Measurements from ENCODE around the gene CADM1.

Gene CADM1

GRCh38 chr11:115409116-115409670 is 95.0 kb downstream of the CADM1 start:
- no peak overlapping the region for H3K4me3 ChIP-seq (ENCODE audit: low read depth, low read length)
- in situ Hi-C loops (cut with HindIII; ENCODE audit: low sequenced_read_pairs): no loop called here
- no peak for TF ChIP-seq CTCF (IDR thresholded peaks at IDR 0.05; ENCODE audit: low read depth, low read length, missing control alignments)
- no peak for DNase-seq (ENCODE audit: low read depth)

GRCh38 chr11:115408036-115408921 is 95.9 kb downstream of the CADM1 start:
- DNase-seq (ENCODE audit: low read depth): peak; percentile 87
- TF ChIP-seq CTCF (IDR thresholded peaks at IDR 0.05; ENCODE audit: low read depth, low read length, missing control alignments): no peak
- no peak overlapping the region for H3K4me3 ChIP-seq (ENCODE audit: low read depth, low read length)
- in situ Hi-C loops (cut with HindIII; ENCODE audit: low sequenced_read_pairs): no loop called here

- in situ Hi-C loops (cut with HindIII; ENCODE audit: low sequenced_read_pairs): no loop called here
- no peak for TF ChIP-seq CTCF (IDR thresholded peaks at IDR 0.05; ENCODE audit: low read depth, low read length, missing control alignments)
- no peak for DNase-seq (ENCODE audit: low read depth)
- no peak overlapping the region for H3K4me3 ChIP-seq (ENCODE audit: low read depth, low read length)
Observed at GRCh38 chr11:115407496-115407895, 96.7 kb downstream of the CADM1 start.

- H3K4me3 ChIP-seq (ENCODE audit: low read depth, low read length): no peak overlapping the region
- in situ Hi-C loops (cut with HindIII; ENCODE audit: low sequenced_read_pairs): no loop called here
- no peak for TF ChIP-seq CTCF (IDR thresholded peaks at IDR 0.05; ENCODE audit: low read depth, low read length, missing control alignments)
- DNase-seq (ENCODE audit: low read depth): no peak
Observed at GRCh38 chr11:115406404-115406803, 97.8 kb downstream of the CADM1 start.

GRCh38 chr11:115398333-115399080 is 105.7 kb downstream of the CADM1 start:
- in situ Hi-C loops (cut with HindIII; ENCODE audit: low sequenced_read_pairs): no loop called here
- no peak for DNase-seq (ENCODE audit: low read depth)
- TF ChIP-seq CTCF (IDR thresholded peaks at IDR 0.05; ENCODE audit: low read depth, low read length, missing control alignments): no peak
- no peak overlapping the region for H3K4me3 ChIP-seq (ENCODE audit: low read depth, low read length)

GRCh38 chr11:115396533-115396932 is 107.7 kb downstream of the CADM1 start:
- H3K4me3 ChIP-seq (ENCODE audit: low read depth, low read length): no peak overlapping the region
- no peak for DNase-seq (ENCODE audit: low read depth)
- TF ChIP-seq CTCF (IDR thresholded peaks at IDR 0.05; ENCODE audit: low read depth, low read length, missing control alignments): no peak
- in situ Hi-C loops (cut with HindIII; ENCODE audit: low sequenced_read_pairs): no loop called here

Data from astrocyte of the cerebellum (primary cell).